Ascending aorta (tissue), 2 donors: ENCODE measurements around the gene SPINK5. TPM values are rescaled to one million over a fixed set of nuclear protein-coding genes. Genes with fewer than 3 reads are reported as not detected.

Experiments
- DNase-seq, 2 donors: peaks; one replicate each; pipeline ENCODE4 v3.0.0-alpha.2; 2019; ENCODE audit warnings: low spot score in 2 of 2
- H3K27ac ChIP-seq, 2 donors: fragments of 200-600 bp; sonication (generic); one replicate each; pipeline ENCODE4 v1.5.1; 2016 to 2017; ENCODE audit warnings: mild to moderate bottlenecking in 1 of 2
- H3K27me3 ChIP-seq: fragments of 200-600 bp; sonication (generic); one replicate; pipeline ENCODE4 v1.5.1; 2017
- H3K36me3 ChIP-seq, 2 donors: fragments of 200-600 bp; sonication (generic); one replicate each; pipeline ENCODE4 v1.5.1; 2016
- H3K4me1 ChIP-seq, 2 donors: fragments of 200-600 bp; sonication (generic); one replicate each; pipeline ENCODE4 v1.5.1; 2016 to 2017; ENCODE audit warnings: mild to moderate bottlenecking in 1 of 2
- H3K4me3 ChIP-seq, 2 donors: fragments of 200-600 bp; sonication (generic); one replicate each; pipeline ENCODE4 v1.5.1; 2016 to 2017; ENCODE audit warnings: mild to moderate bottlenecking in 1 of 2
- H3K9me3 ChIP-seq, 2 donors: fragments of 200-600 bp; sonication (generic); one replicate each; pipeline ENCODE4 v1.5.1; 2016
- CTCF ChIP-seq, 3 experiments: fragments of 200-600 bp in 2 of 3; fragments of 450-650 bp in 1 of 3; sonication (generic) in 2 of 3; IDR thresholded peaks; one replicate each; pipeline ENCODE4 v1.5.1; 2016 to 2019; ENCODE audit warnings: antibody characterized with exemption in 3 of 3, mild to moderate bottlenecking in 1 of 3, moderate library complexity in 1 of 3
- intact Hi-C: fragments of 100-400 bp; cut with DNase I; formaldehyde crosslinking; loops from one replicate; pipeline ENCODE4 v1.15.1; 2023
- total RNA-seq: library from RNA; depleted of rRNA; stranded (reverse); fragments of >200 nt; gene quantifications from one replicate; pipeline ENCODE4 v1.1.0, GENCODE V29; 2016

SPINK5 gene
- total RNA-seq, result not detected

- no peaks in the 10 kb centered on the region for H3K27me3 ChIP-seq
- H3K4me1 ChIP-seq, result no peaks in the 10 kb centered on the region
- TF ChIP-seq CTCF (IDR thresholded peaks at IDR 0.05), result no peak
- H3K9me3 ChIP-seq, result no peaks in the 10 kb centered on the region
- no peak within 1 kb of the TSS for H3K27ac ChIP-seq
- H3K36me3 ChIP-seq, result no peaks in the 10 kb centered on the region
- intact Hi-C loops, result no loop called here
- DNase-seq, result no peak
- no peak within 1 kb of the TSS for H3K4me3 ChIP-seq
Measured at GRCh38 chr5:148063861-148064260, at the start of gene SPINK5. SPINK5 (plus strand) TSS chr5:148063980; CDS start chr5:148064045, 65 bp downstream.

DNA sequence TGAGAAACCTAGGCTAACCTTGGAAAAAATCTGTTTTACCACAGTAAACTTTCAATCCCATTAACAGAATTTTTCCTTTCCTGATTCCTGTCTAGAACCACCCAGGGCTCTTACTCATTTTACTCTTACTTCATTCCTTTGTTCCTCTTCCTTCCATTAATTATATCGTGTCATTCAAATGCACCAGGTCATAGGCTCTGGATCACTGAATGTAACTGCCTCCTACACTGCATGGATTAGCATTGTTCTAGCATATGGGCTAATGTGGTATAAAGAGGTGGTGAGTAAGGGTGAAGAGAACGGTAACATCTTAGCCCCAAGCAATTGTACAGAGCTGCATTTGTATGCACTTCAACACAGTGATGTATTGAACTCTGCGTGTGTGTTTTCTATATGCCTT, 49.5 kb upstream of the SPINK5 start:
- Histone ChIP-seq H3K9me3 (no peaks in the 10 kb centered on the region), H3K27ac (no peak overlapping the region), H3K4me1 (no peaks in the 10 kb centered on the region), H3K36me3 (no peaks in the 10 kb centered on the region), H3K4me3 (no peak overlapping the region), H3K27me3 (no peaks in the 10 kb centered on the region)
- no peak for DNase-seq
- intact Hi-C loops, result no loop called here
- TF ChIP-seq CTCF (IDR thresholded peaks at IDR 0.05), result no peak

GRCh38 chr5:148020257-148020988, 43.4 kb upstream of the SPINK5 start:
- Histone ChIP-seq H3K4me3 (no peak overlapping the region), H3K27me3 (no peaks in the 10 kb centered on the region), H3K4me1 (no peaks in the 10 kb centered on the region), H3K9me3 (no peaks in the 10 kb centered on the region), H3K36me3 (no peaks in the 10 kb centered on the region), H3K27ac (no peak overlapping the region)
- intact Hi-C loops, result no loop called here
- DNase-seq, result no peak
- TF ChIP-seq CTCF (IDR thresholded peaks at IDR 0.05), result no peak

GRCh38 chr5:148027505-148027904, 36.3 kb upstream of the SPINK5 start:
- H3K9me3 ChIP-seq, result no peaks in the 10 kb centered on the region
- no peak overlapping the region for H3K4me3 ChIP-seq
- no peaks in the 10 kb centered on the region for H3K36me3 ChIP-seq
- H3K4me1 ChIP-seq, result no peaks in the 10 kb centered on the region
- TF ChIP-seq CTCF (IDR thresholded peaks at IDR 0.05), result no peak
- intact Hi-C loops, result no loop called here
- no peaks in the 10 kb centered on the region for H3K27me3 ChIP-seq
- DNase-seq, result no peak
- H3K27ac ChIP-seq, result no peak overlapping the region

- no peaks in the 10 kb centered on the region for H3K4me1 ChIP-seq
- no peak for TF ChIP-seq CTCF (IDR thresholded peaks at IDR 0.05)
- H3K27ac ChIP-seq, result no peak overlapping the region
- no peak for DNase-seq
- no peaks in the 10 kb centered on the region for H3K36me3 ChIP-seq
- intact Hi-C loops, result no loop called here
- no peaks in the 10 kb centered on the region for H3K27me3 ChIP-seq
- H3K4me3 ChIP-seq, result no peak overlapping the region
- H3K9me3 ChIP-seq, result no peaks in the 10 kb centered on the region
Measured at GRCh38 chr5:148029131-148029530, 34.6 kb upstream of the SPINK5 start.

GRCh38 chr5:148033134-148033533, 30.6 kb upstream of the SPINK5 start:
- DNase-seq, result no peak
- intact Hi-C loops, result no loop called here

More at GRCh38 chr5:148033134-148033533, 30.6 kb upstream of the SPINK5 start:
- Histone ChIP-seq H3K4me3 (no peak overlapping the region), H3K36me3 (no peaks in the 10 kb centered on the region), H3K27me3 (no peaks in the 10 kb centered on the region), H3K9me3 (no peaks in the 10 kb centered on the region), H3K4me1 (no peaks in the 10 kb centered on the region), H3K27ac (no peak overlapping the region)
- no peak for TF ChIP-seq CTCF (IDR thresholded peaks at IDR 0.05)
